GM12864 (cell line): ENCODE results near the gene SH3BP1.
"Not testable (repeated sequence)": the region's sequence is repeated elsewhere in the genome, so short reads cannot be mapped to it uniquely, and the experiment has no call there.

Experiments used
- DNase-seq: peaks from one replicate; pipeline ENCODE4 v3.0.0-alpha.2; 2011; ENCODE audit warnings: low read depth
- H3K4me3 ChIP-seq: 2 replicates; pipeline ENCODE4 v1.5.1; 2011; ENCODE audit warnings: mild to moderate bottlenecking, low read depth, low read length, control low read depth
- CTCF ChIP-seq: IDR thresholded peaks from 2 replicates; pipeline ENCODE4 v1.5.1; 2011; ENCODE audit warnings: low read depth, mild to moderate bottlenecking, moderate library complexity, low read length, control low read depth, inconsistent platforms; ENCODE audit errors: missing control alignments

Gene SH3BP1

GRCh38 chr22:37643225-37643847 lies 3.9 kb downstream of the SH3BP1 start:
- DNase-seq, result no peak
- no peak overlapping the region for H3K4me3 ChIP-seq
- peak; percentile 91 for TF ChIP-seq CTCF

- DNase-seq, result no peak
- no peak for TF ChIP-seq CTCF
- H3K4me3 ChIP-seq, result no peak overlapping the region
Measured at GRCh38 chr22:37647317-37647716, 7.8 kb downstream of the SH3BP1 start.

GRCh38 chr22:37647928-37648327 lies 8.5 kb downstream of the SH3BP1 start:
- no peak for DNase-seq
- no peak for TF ChIP-seq CTCF
- no peak overlapping the region for H3K4me3 ChIP-seq

GRCh38 chr22:37650463-37651136 lies 11.1 kb downstream of the SH3BP1 start:
- no peak for DNase-seq
- TF ChIP-seq CTCF, result no peak

GRCh38 chr22:37654563-37655251 lies 15.2 kb downstream of the SH3BP1 start:
- no peak overlapping the region for H3K4me3 ChIP-seq
- no peak for DNase-seq
- TF ChIP-seq CTCF, result no peak

More at GRCh38 chr22:37650463-37651136, 11.1 kb downstream of the SH3BP1 start:
- no peak overlapping the region for H3K4me3 ChIP-seq

- no peak overlapping the region for H3K4me3 ChIP-seq
- TF ChIP-seq CTCF, result no peak
- no peak for DNase-seq
Measured at GRCh38 chr22:37655252-37655563, 15.7 kb downstream of the SH3BP1 start.

GRCh38 chr22:37656583-37656982 lies 17.1 kb downstream of the SH3BP1 start:
- not testable (repeated sequence) for DNase-seq, H3K4me3 ChIP-seq
